HG03354 (cell line): ENCODE measurements around the gene MAS1.
"Not testable (repeated sequence)": the region's sequence is repeated elsewhere in the genome, so short reads cannot be mapped to it uniquely, and the experiment has no call there.

ENCODE experiments used
- ATAC-seq: cut with Tn5 transposase; IDR thresholded peaks from one replicate; pipeline ENCODE4 v1.9.1; 2021; ENCODE audit warnings: mild to moderate bottlenecking; ENCODE audit not compliant: unreplicated experiment, poor library complexity, severe bottlenecking

The MAS1 gene

DNA sequence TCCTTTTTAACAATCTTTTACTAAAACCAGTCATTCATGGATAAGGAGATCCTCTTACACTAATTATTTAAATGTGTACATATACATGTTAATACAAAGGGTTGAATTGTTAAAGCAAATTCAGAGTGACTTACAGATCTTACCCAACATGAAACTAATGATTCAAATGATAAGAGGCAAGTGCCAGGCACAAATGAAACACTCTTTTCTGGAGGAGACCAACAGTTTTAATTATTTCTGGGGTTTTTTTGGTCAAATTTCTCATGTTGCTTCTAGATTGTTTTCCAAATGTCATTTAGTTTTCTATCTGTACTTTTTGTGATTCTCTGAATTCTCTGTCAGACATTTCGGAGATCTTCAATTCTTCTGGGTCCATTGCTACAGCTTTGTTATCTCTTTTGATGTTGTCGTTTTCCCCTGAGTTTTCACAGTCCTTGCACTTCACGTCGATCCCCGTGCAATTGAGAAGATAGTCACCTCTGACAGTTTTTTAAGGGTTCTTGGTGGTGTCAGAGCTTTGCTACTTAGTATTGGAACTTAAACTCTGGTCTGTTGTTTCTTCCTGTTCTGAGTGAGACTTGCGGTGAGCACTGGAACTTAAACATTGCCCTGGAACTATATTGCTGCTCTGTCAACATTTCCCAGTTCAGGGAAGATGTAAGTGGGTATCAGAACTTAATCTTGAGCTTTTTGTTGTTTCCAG is 23.2 kb downstream of the MAS1 start:
- ATAC-seq, result no peak

GRCh38 chr6:159914565-159914923 is 23.8 kb downstream of the MAS1 start:
- no peak for ATAC-seq

DNA sequence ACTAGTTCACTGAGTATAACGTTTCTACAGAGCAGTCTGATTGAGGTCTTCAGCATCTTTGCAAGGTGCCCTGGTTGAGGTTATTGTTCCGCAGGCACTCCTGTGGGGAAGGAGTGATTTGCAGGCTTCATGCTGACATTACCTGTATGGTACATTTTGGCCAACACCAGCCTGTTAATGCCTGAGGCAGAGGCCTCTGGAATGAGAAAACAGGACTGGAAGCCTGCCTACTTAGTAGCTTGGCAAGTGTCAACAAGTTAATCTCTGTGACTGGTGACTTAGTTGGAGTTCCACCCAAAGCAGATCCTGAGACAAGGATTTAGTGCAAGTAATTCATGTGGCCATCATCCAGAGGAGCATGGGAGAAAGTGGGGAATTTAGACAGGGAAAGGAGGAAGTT is 24.6 kb downstream of the MAS1 start:
- no peak for ATAC-seq

DNA sequence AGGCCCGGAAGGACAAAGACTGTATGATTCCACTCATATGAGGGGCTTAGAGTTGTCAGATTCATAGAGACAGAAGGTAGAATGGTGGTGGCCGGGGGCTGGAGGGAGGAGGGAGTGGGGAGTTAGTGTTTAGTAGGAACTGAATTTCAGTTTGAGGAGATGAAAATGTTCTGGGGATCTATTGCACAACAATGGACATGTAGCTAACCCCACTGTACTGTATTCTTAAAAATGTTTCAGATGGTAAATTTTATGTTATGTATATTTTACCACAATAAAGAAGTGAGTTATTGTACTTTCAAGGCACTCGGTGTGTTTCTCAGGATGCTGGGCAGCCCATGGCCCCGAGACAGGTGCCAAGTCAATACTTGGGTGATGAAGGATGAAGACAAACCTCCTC is 25.4 kb downstream of the MAS1 start:
- no peak for ATAC-seq

- ATAC-seq, result no peak
Observed at GRCh38 chr6:159916752-159917151, 26.0 kb downstream of the MAS1 start.

- ATAC-seq, result no peak
Observed at GRCh38 chr6:159919011-159919511, 28.3 kb downstream of the MAS1 start.

DNA sequence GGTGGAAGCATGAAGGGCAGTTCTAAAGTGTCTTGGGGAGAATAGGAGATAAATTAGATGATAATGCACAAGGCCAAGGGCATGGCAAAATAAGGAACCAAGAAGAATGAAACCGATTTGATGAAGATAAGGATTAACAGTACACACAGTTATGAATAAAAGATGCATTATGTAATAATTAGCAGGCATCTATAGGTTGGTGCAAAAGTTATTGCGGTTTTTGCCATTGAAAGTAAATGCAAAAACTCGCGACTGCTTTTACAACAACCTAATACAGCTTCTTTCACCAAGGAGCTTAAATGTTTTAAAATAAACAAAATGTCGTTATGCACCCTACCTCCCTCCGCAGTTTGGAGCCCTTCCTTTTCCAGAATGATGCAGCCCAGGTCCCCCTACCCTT is 29.0 kb downstream of the MAS1 start:
- ATAC-seq, result no peak

GRCh38 chr6:159924150-159924549 is 33.4 kb downstream of the MAS1 start:
- ATAC-seq, result not testable (repeated sequence)

GRCh38 chr6:159926542-159927203 is 35.9 kb downstream of the MAS1 start:
- no peak for ATAC-seq

DNA sequence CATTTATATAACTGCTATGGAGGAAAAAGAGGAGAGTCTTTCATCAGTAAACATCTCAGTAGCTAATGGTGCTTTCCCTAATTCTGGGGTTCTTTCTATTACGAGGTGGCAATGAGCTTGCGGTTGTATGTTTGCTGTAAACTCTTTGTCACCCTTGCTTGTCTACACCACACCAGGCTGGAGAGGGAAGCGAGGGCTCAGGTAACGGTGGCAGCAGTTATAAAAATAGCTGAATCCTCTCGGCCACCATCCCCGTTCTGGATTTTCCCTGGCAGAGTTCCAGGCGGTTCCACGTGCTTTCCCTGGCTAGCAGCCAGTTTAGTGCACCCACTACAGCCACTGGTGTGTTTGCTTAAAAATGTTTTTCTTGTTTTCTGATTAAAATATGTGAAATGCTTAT is 39.0 kb downstream of the MAS1 start:
- peak; percentile 25 for ATAC-seq

DNA sequence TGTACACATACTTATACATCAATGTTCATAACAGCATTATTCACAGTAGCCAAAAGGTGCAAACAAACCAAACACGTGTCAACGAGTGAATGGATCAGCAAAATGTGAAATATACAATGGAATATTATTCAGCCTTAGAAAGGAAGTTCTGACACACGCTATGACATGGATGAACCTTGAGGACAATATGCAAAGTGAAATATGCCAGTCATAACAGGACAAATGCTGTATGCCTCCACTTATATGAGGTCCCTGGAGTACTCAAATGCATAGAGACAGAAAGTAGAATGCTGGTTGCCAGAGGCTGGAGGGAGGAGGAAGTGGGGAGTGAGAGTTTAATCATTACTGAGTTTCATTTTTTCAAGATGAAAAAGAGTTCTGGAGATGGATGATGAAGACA is 40.3 kb downstream of the MAS1 start:
- ATAC-seq, result peak; percentile 94

DNA sequence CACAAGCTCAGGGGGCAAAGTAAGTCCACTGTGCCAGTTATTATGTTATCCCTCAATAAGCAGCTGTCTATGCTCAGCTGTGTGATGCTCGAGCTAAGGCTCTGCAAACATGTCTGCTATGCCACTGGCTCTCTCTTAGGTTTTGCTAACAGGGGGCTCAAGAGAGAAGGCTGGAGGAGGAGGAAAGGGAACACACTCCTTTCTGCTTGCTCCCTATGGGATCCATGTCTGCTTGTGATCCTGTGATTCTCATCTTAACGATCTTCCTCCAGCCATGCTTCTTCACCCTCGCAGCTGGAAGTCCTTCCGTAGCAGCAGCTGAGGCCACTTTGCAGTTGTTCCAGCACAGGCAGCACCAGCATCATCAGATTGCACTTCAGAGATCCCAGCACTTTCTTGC is 41.1 kb downstream of the MAS1 start:
- ATAC-seq, result peak; percentile 21

GRCh38 chr6:159933077-159933476 is 42.3 kb downstream of the MAS1 start:
- ATAC-seq, result no peak

DNA sequence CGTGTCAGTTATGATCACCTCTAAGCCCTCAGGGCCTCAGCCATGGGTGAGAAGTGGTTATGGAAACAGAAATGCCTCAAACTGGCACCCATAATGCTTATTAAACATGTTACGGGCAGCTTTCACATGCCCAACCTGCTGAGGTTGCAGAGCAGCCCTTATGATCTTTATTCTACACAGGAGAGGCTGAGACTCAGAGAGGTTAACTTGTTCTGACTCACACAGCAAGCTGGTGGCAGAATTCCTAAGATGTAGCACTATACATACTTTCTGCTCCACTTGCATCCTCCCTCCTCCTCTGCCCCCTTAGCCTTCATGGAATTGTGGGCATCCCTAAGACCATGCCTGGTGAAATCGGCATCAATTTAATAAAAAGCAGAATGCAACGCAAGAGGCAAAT is 43.4 kb downstream of the MAS1 start:
- no peak for ATAC-seq

DNA sequence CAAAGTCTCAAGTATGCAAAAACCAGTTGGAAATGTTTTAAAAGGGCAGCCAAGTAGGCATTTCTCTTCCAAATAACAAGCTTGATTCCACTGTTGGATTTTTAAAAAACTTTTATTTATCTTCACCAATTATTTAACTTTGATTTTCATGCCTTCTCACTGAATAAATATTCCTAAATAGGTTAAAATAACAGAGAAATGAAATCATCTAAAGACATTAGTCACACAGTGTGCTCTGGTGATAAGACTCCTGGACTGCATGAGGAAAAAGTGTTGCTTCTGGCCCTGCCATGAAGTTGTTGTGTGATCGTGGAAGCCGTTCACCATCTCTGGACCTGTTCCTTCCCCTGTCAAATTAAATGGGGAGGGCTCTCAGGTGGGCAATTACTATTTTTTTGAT is 44.3 kb downstream of the MAS1 start:
- ATAC-seq, result no peak

DNA sequence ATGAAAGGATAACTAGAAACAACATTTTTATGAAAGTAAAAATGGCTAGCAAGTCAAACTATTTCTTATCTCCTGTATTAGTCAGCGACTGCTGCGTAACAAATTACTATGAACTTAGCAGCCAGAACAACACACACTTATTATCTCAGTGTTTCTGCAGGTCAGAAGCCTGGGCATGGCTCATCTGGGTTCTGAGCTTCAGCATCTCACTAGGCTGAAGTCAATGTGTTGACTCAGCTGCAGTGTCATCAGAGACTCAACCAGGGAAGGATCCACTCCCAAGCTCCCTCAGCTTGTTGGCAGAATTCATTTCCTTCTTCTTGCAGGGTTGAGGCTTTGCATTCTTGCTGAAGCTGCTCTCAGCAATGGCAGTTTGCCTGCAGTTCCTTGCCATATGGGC is 44.8 kb downstream of the MAS1 start:
- no peak for ATAC-seq

DNA sequence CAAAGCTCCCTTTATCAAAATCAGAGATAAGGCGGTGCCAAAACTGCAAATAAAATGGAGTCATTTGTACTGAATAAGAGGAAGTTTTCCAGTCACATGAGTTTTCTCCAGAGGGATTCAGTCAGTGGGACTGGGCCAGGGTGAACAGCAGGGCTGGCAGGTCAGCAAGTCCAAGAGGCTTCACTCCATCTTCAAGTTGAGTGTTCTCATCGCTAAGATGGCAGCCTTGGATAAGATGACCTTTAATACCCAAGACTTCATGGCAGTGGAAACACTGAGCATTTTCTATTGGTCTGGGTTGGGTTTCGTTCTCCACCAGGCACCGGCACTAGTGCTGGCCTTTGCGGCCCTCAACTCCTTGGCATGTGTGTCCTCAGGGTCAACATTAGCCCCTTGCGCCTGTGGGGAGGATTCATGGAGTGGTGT is 48.8 kb downstream of the MAS1 start:
- no peak for ATAC-seq
